NT2/D1 (cell line): Measurements from ENCODE around the gene OTOF.

Experiments used
- SUZ12 ChIP-seq: IDR thresholded peaks from 2 replicates; pipeline ENCODE4 v1.6.1; 2011; ENCODE audit not compliant: insufficient read length, insufficient read depth; ENCODE audit errors: extremely low read depth
- YY1 ChIP-seq: IDR thresholded peaks from 2 replicates; pipeline ENCODE4 v1.6.1; 2011; ENCODE audit not compliant: insufficient read length, insufficient read depth
- ZNF274 ChIP-seq: IDR thresholded peaks from 2 replicates; pipeline ENCODE4 v1.6.1; 2011; ENCODE audit warnings: mild to moderate bottlenecking, low read depth, low read length

GRCh38 chr2:26479789-26480565 lies 2.1 kb upstream of the OTOF start:
- TF ChIP-seq SUZ12 = no peak
- no peak for TF ChIP-seq ZNF274
- TF ChIP-seq YY1 = no peak
